ENCODE data around the gene AACS. TPM values are rescaled to one million over a fixed set of nuclear protein-coding genes. Genes with fewer than 3 reads are reported as not detected.
"Not testable (repeated sequence)": the region's sequence is repeated elsewhere in the genome, so short reads cannot be mapped to it uniquely, and the experiment has no call there.

AACS gene
- total and polyA plus RNA-seq, 2 of the 4 experiments (the other 2 are of a cell fraction) = 22.0 to 24.9 TPM

GRCh38 chr12:125074294-125074693 is 9.1 kb downstream of the AACS start:
- H3K14ac ChIP-seq (replicated peaks; ENCODE audit: low read depth, low read length); H4K91ac ChIP-seq (ENCODE audit: insufficient read depth, low read depth, low read length); H3K9me3 ChIP-seq (ENCODE audit: control insufficient read depth, insufficient read depth, low read length); H3K27me3 ChIP-seq (ENCODE audit: control insufficient read depth, insufficient read depth, low read length); H3K18ac ChIP-seq (ENCODE audit: low read depth, low read length); H3K4me2 ChIP-seq (ENCODE audit: low read depth, low read length); H2BK5ac ChIP-seq (ENCODE audit: low read depth, low read length, poor library complexity, severe bottlenecking); H2AK5ac ChIP-seq (ENCODE audit: low read depth, low read length); H2BK120ac ChIP-seq (ENCODE audit: low read depth, low read length); H4K8ac ChIP-seq (ENCODE audit: low read depth in 2 of 2, low read length in 2 of 2); H3K4me3 ChIP-seq (ENCODE audit: insufficient read depth, low read depth, low read length); H3K9me1 ChIP-seq (ENCODE audit: insufficient read depth, low read length); POLR2A ChIA-PET (ENCODE audit: unreplicated experiment); H3K4me1 ChIP-seq (ENCODE audit: control insufficient read depth, insufficient read depth, low read length); H4K20me1 ChIP-seq (ENCODE audit: insufficient read depth, low read length); H3K9ac ChIP-seq (ENCODE audit: low read depth, low read length); H3K27ac ChIP-seq (ENCODE audit: insufficient read depth, low read length); H2AFZ ChIP-seq (replicated peaks; ENCODE audit: low read length, poor library complexity); CTCF ChIA-PET; DNase-seq; BruUV-seq (replicated peaks); in situ Hi-C loops (cut with MboI; ENCODE audit: low sequenced_read_pairs); H3K56ac ChIP-seq (ENCODE audit: extremely low read depth, insufficient read depth, low read length); H4K5ac ChIP-seq (ENCODE audit: low read depth, low read length); H2AK9ac ChIP-seq (replicated peaks; ENCODE audit: low read depth, low read length, poor library complexity); H3K4ac ChIP-seq (ENCODE audit: low read depth, low read length); H2BK20ac ChIP-seq (ENCODE audit: low read depth, low read length); H2BK15ac ChIP-seq (ENCODE audit: low read depth, low read length); ATAC-seq (ENCODE audit: low read depth); H3K23ac ChIP-seq (ENCODE audit: low read depth, low read length); intact Hi-C loops (cut with micrococcal nuclease); dilution Hi-C loops (cut with HindIII; ENCODE audit: low sequenced_read_pairs, unreplicated experiment): not testable (repeated sequence)
- peaks cover 26% of the 10 kb centered on the region for H3K36me3 ChIP-seq (ENCODE audit: control insufficient read depth, insufficient read depth, low read length)
- WGBS, 2 experiments (ENCODE audit: extremely low coverage in 2 of 2, insufficient read length in 1 of 2) = no CpG with 5 or more reads among the region's 2 CpGs
- H3K79me1 ChIP-seq (ENCODE audit: low read depth in 1 of 2, low read length in 2 of 2) = peaks cover 6 to 15% of the 10 kb centered on the region in 2 experiments
